Kidney glomerular epithelial cell (primary cell): ENCODE measurements around the gene ERI3.
A peak's percentile ranks its signal among the peaks of the same experiment; 100 is the strongest.
"Not testable (repeated sequence)": the region's sequence is repeated elsewhere in the genome, so short reads cannot be mapped to it uniquely, and the experiment has no call there.

Source experiments
- DNase-seq: peaks from one replicate; lab custom pipeline; 2025; lab: John Stamatoyannopoulos, UW

Gene ERI3

DNA sequence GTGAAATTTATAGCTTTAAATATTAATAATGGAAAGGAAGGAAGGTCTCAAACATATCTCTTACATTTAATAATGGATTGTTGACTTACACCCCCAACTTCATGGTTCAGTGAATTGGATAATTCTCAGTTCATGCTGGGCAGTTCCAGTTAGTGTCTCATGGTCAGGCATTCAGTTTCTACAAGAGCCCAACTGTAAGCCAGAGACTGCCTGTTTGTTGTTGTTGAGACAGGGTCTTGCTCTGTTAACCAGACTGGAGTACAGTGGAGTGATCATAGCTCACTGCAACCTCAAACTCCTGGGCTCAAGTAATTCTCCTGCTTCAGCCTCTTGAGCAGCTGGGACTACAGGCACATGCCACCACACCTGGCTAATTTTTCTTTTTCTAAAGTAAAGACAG is 146.8 kb downstream of the ERI3 start:
- peak; percentile 31 for DNase-seq

DNA sequence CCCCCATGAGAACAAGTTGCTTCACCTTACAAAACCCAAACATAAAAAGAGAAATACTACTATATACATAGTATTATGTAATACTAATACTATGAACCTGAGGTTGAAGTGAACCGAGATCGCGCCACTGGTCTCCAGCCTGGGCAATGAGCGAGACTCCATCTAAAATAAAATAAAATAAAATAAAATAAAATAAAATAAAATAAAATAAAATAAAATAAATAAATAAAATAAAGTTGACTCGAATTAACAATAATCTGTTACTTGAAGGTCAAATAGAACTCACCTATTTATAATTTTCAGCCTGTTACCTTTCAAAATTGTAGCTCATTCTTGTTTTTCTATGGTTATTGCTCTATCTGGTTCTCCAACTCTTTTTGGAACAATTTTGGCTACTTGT is 148.5 kb downstream of the ERI3 start:
- DNase-seq, result not testable (repeated sequence)

DNA sequence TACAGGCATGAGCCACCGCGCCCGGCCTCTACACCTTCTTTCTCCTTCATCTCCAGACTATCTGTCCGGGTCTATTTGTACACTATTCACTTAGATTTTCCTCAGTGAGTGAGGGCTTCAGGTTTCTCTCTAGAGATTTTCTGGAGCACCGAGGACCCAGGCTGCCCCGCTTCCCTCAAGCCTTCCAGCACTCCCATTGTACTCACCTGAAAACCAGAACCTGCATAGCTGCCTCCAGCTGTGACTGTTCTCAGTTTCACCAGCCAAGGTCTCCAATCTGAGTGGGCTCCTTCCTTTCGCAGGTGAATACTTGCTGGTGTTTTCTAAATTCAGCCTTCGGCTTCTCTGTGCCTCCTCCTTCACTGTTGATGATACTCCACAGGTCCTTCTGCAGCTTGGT is 154.7 kb downstream of the ERI3 start:
- DNase-seq, result no peak

- DNase-seq, result no peak
Measured at GRCh38 chr1:44174630-44175029, 180.4 kb downstream of the ERI3 start.
